Mesenchymal stem cell (in vitro differentiated cells and primary cell): ENCODE results near the gene CCL27.

Experiments used
- DNase-seq: peaks from one replicate; pipeline ENCODE4 v3.0.0-alpha.2; 2013
- H2AFZ ChIP-seq: one replicate; pipeline ENCODE4 v1.6.1; 2013; ENCODE audit warnings: low read depth, mild to moderate bottlenecking, control low read depth, inconsistent platforms, low read length, moderate library complexity
- H2AK5ac ChIP-seq: 2 replicates; pipeline ENCODE4 v1.6.1; 2013; ENCODE audit warnings: low read length, moderate library complexity, mild to moderate bottlenecking, inconsistent platforms; ENCODE audit not compliant: severe bottlenecking
- H2BK120ac ChIP-seq: one replicate; pipeline ENCODE4 v1.6.1; 2013; ENCODE audit warnings: low read depth, mild to moderate bottlenecking, inconsistent platforms, low read length, moderate library complexity
- H2BK12ac ChIP-seq, 2 experiments: one replicate each; pipeline ENCODE4 v1.6.1; 2013; ENCODE audit warnings: inconsistent platforms in 2 of 2, low read length in 2 of 2, mild to moderate bottlenecking in 2 of 2, moderate library complexity in 2 of 2, control low read depth in 1 of 2
- H2BK15ac ChIP-seq: one replicate; pipeline ENCODE4 v1.6.1; 2013; ENCODE audit warnings: mild to moderate bottlenecking, low read depth, inconsistent platforms; ENCODE audit not compliant: poor library complexity, severe bottlenecking
- H2BK5ac ChIP-seq: 2 replicates; pipeline ENCODE4 v1.6.1; 2013; ENCODE audit warnings: low read depth, mild to moderate bottlenecking, low read length, control low read depth, inconsistent platforms; ENCODE audit not compliant: poor library complexity, severe bottlenecking
- H3K14ac ChIP-seq, 2 experiments: one replicate each; pipeline ENCODE4 v1.6.1; 2013; ENCODE audit warnings: inconsistent platforms in 2 of 2, low read length in 2 of 2, control low read depth in 1 of 2, mild to moderate bottlenecking in 1 of 2, moderate library complexity in 1 of 2
- H3K18ac ChIP-seq, 2 experiments: one replicate each; pipeline ENCODE4 v1.6.1; 2013; ENCODE audit warnings: inconsistent platforms in 2 of 2, low read length in 2 of 2, control low read depth in 1 of 2, low read depth in 1 of 2, mild to moderate bottlenecking in 1 of 2
- H3K23ac ChIP-seq, 2 experiments: one replicate each; pipeline ENCODE4 v1.6.1; 2013; ENCODE audit warnings: inconsistent platforms in 2 of 2, low read length in 2 of 2, mild to moderate bottlenecking in 2 of 2, moderate library complexity in 2 of 2, control low read depth in 1 of 2
- H3K27ac ChIP-seq: 2 replicates; pipeline ENCODE4 v1.5.1; 2013; ENCODE audit warnings: mild to moderate bottlenecking, moderate library complexity, low read length, control low read depth, inconsistent platforms; ENCODE audit not compliant: poor library complexity, severe bottlenecking
- H3K27me3 ChIP-seq, 2 experiments: 2 replicates each; pipeline versions ENCODE4 v1.6.1 to v1.7.0; 2013; ENCODE audit warnings: low read length in 2 of 2, mild to moderate bottlenecking in 2 of 2, moderate library complexity in 2 of 2, control low read depth in 1 of 2, inconsistent platforms in 1 of 2; ENCODE audit not compliant: control insufficient read depth in 1 of 2, insufficient read depth in 1 of 2
- H3K36me3 ChIP-seq, 2 experiments: 2 replicates each; pipeline versions ENCODE4 v1.6.1 to v1.7.0; 2013; ENCODE audit warnings: low read length in 2 of 2, control low read depth in 1 of 2, inconsistent platforms in 1 of 2, low read depth in 1 of 2, mild to moderate bottlenecking in 1 of 2; ENCODE audit not compliant: insufficient read depth in 2 of 2, control insufficient read depth in 1 of 2
- H3K4ac ChIP-seq, 2 experiments: one replicate each; pipeline ENCODE4 v1.6.1; 2013; ENCODE audit warnings: inconsistent platforms in 2 of 2, low read length in 2 of 2, mild to moderate bottlenecking in 2 of 2, moderate library complexity in 2 of 2, control low read depth in 1 of 2, low read depth in 1 of 2
- H3K4me1 ChIP-seq: 2 replicates; pipeline ENCODE4 v1.6.1; 2013; ENCODE audit warnings: low read depth, low read length, control low read depth; ENCODE audit not compliant: control insufficient read depth, insufficient read depth
- H3K4me2 ChIP-seq: 2 replicates; pipeline ENCODE4 v1.6.1; 2013; ENCODE audit warnings: low read length, mild to moderate bottlenecking, inconsistent platforms; ENCODE audit not compliant: poor library complexity, severe bottlenecking
- H3K4me3 ChIP-seq, 2 experiments: 2 replicates each; pipeline versions ENCODE4 v1.5.1 to v1.7.0; 2013; ENCODE audit warnings: low read length in 2 of 2, mild to moderate bottlenecking in 2 of 2, control low read depth in 1 of 2, low read depth in 1 of 2; ENCODE audit not compliant: insufficient read depth in 1 of 2
- H3K79me1 ChIP-seq: replicated peaks from 2 replicates; pipeline ENCODE4 v1.6.1; 2013; ENCODE audit warnings: mild to moderate bottlenecking, control low read depth, low read length, inconsistent platforms; ENCODE audit not compliant: poor library complexity, severe bottlenecking
- H3K9ac ChIP-seq: 2 replicates; pipeline ENCODE4 v1.7.0; 2013; ENCODE audit warnings: mild to moderate bottlenecking, low read length, moderate library complexity
- H3K9me3 ChIP-seq: 2 replicates; pipeline ENCODE4 v1.7.0; 2013; ENCODE audit warnings: mild to moderate bottlenecking, low read length; ENCODE audit not compliant: control insufficient read depth
- H4K8ac ChIP-seq: one replicate; pipeline ENCODE4 v1.6.1; 2013; ENCODE audit warnings: inconsistent platforms, mild to moderate bottlenecking, low read length, moderate library complexity
- H4K91ac ChIP-seq: one replicate; pipeline ENCODE4 v1.6.1; 2013; ENCODE audit warnings: mild to moderate bottlenecking, low read length, inconsistent platforms
- WGBS: methylation state at CpG from one replicate; pipeline ENCODE4 v1.1.7; 2013; ENCODE audit warnings: mixed read lengths; 5-methylcytosine and 5-hydroxymethylcytosine counted together

The CCL27 gene

GRCh38 chr9:34656992-34657391, 5.5 kb downstream of the CCL27 start:
- Histone ChIP-seq H3K4me2 (no peak overlapping the region), H4K8ac (no peak overlapping the region), H2AK5ac (no peak overlapping the region), H2BK5ac (no peak overlapping the region), H3K9ac (no peak overlapping the region), H3K27ac (no peak overlapping the region), H3K18ac (no peak overlapping the region), H3K27me3 (no peaks in the 10 kb centered on the region), H2AFZ (no peak overlapping the region), H4K91ac (no peak overlapping the region), H2BK120ac (no peak overlapping the region), H3K14ac (no peak overlapping the region), H3K36me3 (peaks cover 15 to 20% of the 10 kb centered on the region in 2 experiments), H3K23ac (no peak overlapping the region), H3K4ac (no peak overlapping the region), H3K4me3 (no peak overlapping the region), H2BK15ac (no peak overlapping the region), H3K79me1 (peaks cover 3% of the 10 kb centered on the region), H3K9me3 (no peaks in the 10 kb centered on the region), H3K4me1 (peaks cover 22% of the 10 kb centered on the region), H2BK12ac (no peak overlapping the region)
- 87% methylated on average over 3 of the region's 5 CpGs for WGBS
- no peak for DNase-seq

DNA sequence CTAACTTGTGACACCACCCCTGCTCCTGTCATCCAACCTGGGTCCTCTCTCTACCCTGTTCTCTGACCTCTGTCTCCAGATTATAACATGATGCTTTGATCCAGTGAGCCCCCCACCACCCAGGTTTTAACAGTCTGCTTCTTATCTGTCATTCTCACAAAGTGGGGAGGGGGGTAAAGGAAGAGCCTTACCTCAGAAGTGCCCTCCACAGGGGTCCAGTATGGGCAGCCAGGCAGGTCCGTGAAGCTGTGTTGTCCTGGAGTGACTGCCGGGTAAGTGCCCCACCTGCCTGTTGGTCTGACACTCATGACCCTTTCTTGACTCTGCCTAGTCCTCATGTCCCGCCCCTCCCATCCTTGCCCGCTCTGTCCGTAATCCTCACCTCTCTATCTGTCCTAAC, 7.1 kb downstream of the CCL27 start:
- Histone ChIP-seq H3K4me1 (peaks cover 29% of the 10 kb centered on the region), H3K4me2 (no peak overlapping the region), H2BK15ac (no peak overlapping the region), H3K4me3 (no peak overlapping the region), H4K91ac (peak overlapping the region; percentile 55), H4K8ac (no peak overlapping the region), H2AFZ (no peak overlapping the region), H3K79me1 (peaks cover 7% of the 10 kb centered on the region), H3K14ac (no peak overlapping the region), H3K4ac (no peak overlapping the region), H3K27ac (no peak overlapping the region), H3K9me3 (no peaks in the 10 kb centered on the region), H3K36me3 (peaks cover 11 to 18% of the 10 kb centered on the region in 2 experiments), H3K18ac (no peak overlapping the region), H3K23ac (no peak overlapping the region), H2BK120ac (no peak overlapping the region), H2BK12ac (no peak overlapping the region), H2BK5ac (no peak overlapping the region), H3K27me3 (no peaks in the 10 kb centered on the region), H2AK5ac (no peak overlapping the region), H3K9ac (peak overlapping the region; percentile 58)
- WGBS, result 82% methylated on average over 5 of the region's 5 CpGs
- DNase-seq, result no peak

DNA sequence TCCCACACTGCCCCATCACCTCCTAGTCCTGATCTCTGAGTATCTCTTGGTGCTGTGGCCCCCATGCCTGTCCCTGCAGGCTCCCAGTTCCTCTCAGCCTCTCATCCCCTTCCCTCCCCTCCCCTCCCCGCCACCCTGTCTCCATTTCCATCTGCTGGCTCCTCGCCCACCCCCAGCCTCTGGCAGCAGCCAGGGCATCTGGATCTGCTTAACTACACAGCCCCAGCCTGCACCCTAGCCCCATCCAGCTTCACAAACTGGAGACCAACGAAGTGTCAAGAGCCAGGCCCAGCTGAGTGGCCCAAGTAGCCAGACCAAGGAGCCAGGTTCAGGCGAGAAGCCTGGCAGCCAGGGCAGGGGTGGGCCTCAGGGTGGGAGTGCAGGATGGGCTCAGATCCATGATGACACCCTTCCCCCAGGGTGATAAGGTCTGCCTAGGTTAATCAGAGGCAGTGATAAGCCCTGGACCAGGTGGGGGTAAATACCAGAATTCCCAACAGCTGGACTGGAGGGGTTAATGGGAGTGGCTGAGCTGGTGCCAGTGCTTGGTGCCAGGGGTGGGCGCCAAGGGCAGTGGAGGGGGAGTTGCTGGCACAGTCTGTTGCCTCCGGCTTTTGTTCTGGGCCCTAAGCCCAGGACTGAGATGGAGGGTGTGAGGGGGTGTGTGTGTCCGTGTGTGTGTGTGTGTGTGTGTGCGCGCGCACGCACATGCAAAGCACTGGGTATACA, 8.0 kb downstream of the CCL27 start:
- Histone ChIP-seq H3K14ac (no peak overlapping the region), H2BK12ac (peak overlapping the region in 1 of 2 experiments; percentile 31), H3K4me2 (no peak overlapping the region), H2AK5ac (no peak overlapping the region), H3K9ac (peak overlapping the region; percentile 53), H3K4me1 (peaks cover 29% of the 10 kb centered on the region), H3K23ac (no peak overlapping the region), H4K8ac (peak overlapping the region; percentile 36), H3K79me1 (peaks cover 10% of the 10 kb centered on the region), H2BK120ac (no peak overlapping the region), H2BK5ac (no peak overlapping the region), H3K36me3 (peaks cover 13 to 20% of the 10 kb centered on the region in 2 experiments), H3K27me3 (no peaks in the 10 kb centered on the region), H3K4ac (no peak overlapping the region), H2AFZ (no peak overlapping the region), H3K4me3 (peak overlapping the region in 1 of 2 experiments; percentile 65), H3K27ac (no peak overlapping the region), H3K18ac (no peak overlapping the region), H4K91ac (peak overlapping the region; percentile 37), H3K9me3 (no peaks in the 10 kb centered on the region), H2BK15ac (no peak overlapping the region)
- DNase-seq, result no peak
- 79% methylated on average over 5 of the region's 11 CpGs for WGBS

- H3K23ac ChIP-seq, result peak overlapping the region in 1 of 2 experiments; percentile 73
- H3K4ac ChIP-seq, result peak overlapping the region; percentile 25 to 85
- WGBS, result 51% methylated on average over 10 of the region's 11 CpGs
- no peak overlapping the region for H2BK120ac ChIP-seq
- no peak overlapping the region for H3K27ac ChIP-seq
- H2BK12ac ChIP-seq, result peak overlapping the region; percentile 69 to 88
- peaks cover 27% of the 10 kb centered on the region for H3K4me1 ChIP-seq
- H3K4me3 ChIP-seq, result peak overlapping the region in 1 of 2 experiments; percentile 82
- no peak overlapping the region for H2BK15ac ChIP-seq
- no peak overlapping the region for H2BK5ac ChIP-seq
- H4K91ac ChIP-seq, result peak overlapping the region; percentile 77
- peak overlapping the region; percentile 1 to 94 for H3K18ac ChIP-seq
- peaks cover 19% of the 10 kb centered on the region for H3K79me1 ChIP-seq
- no peak overlapping the region for H2AK5ac ChIP-seq
- peaks cover 24 to 30% of the 10 kb centered on the region in 2 experiments for H3K36me3 ChIP-seq
- H3K4me2 ChIP-seq, result no peak overlapping the region
- no peaks in the 10 kb centered on the region for H3K9me3 ChIP-seq
- H2AFZ ChIP-seq, result peak overlapping the region; percentile 29
- H4K8ac ChIP-seq, result peak overlapping the region; percentile 73
- peak overlapping the region; percentile 83 for H3K9ac ChIP-seq
- no peaks in the 10 kb centered on the region for H3K27me3 ChIP-seq
- DNase-seq, result peak; percentile 59
- peak overlapping the region in 1 of 2 experiments; percentile 88 for H3K14ac ChIP-seq
These were observed 9.0 kb downstream of the CCL27 start for GRCh38 chr9:34653151-34654072.
